NT2/D1 (cell line): ENCODE data around the gene PSME3.
"Not testable (repeated sequence)": the region's sequence is repeated elsewhere in the genome, so short reads cannot be mapped to it uniquely, and the experiment has no call there.

ENCODE experiments used
- SUZ12 ChIP-seq: IDR thresholded peaks from 2 replicates; pipeline ENCODE4 v1.6.1; 2011; ENCODE audit not compliant: insufficient read length, insufficient read depth; ENCODE audit errors: extremely low read depth
- YY1 ChIP-seq: IDR thresholded peaks from 2 replicates; pipeline ENCODE4 v1.6.1; 2011; ENCODE audit not compliant: insufficient read length, insufficient read depth
- ZNF274 ChIP-seq: IDR thresholded peaks from 2 replicates; pipeline ENCODE4 v1.6.1; 2011; ENCODE audit warnings: mild to moderate bottlenecking, low read depth, low read length

- not testable (repeated sequence) for TF ChIP-seq YY1, ZNF274, SUZ12
Measured at GRCh38 chr17:42873932-42874695, 40.9 kb downstream of the PSME3 start.
